Peyer's patch (tissue), 4 donors: ENCODE results near the gene TMEM175. TPM values are rescaled to one million over a fixed set of nuclear protein-coding genes. Genes with fewer than 3 reads are reported as not detected.
A peak's percentile ranks its signal among the peaks of the same experiment; 100 is the strongest.
"Not testable (repeated sequence)": the region's sequence is repeated elsewhere in the genome, so short reads cannot be mapped to it uniquely, and the experiment has no call there.

ENCODE experiments used
- DNase-seq, 3 donors: peaks; one replicate each; pipeline ENCODE4 v3.0.0-alpha.2; 2017 to 2019
- H3K27ac ChIP-seq, 4 donors: fragments of 200-600 bp; sonication (generic); one replicate each; pipeline ENCODE4 v1.5.1; 2016 to 2019
- H3K27me3 ChIP-seq, 2 donors: fragments of 200-600 bp; sonication (generic); one replicate each; pipeline ENCODE4 v1.5.1; 2019
- H3K36me3 ChIP-seq, 3 donors: fragments of 200-600 bp; sonication (generic); one replicate each; pipeline ENCODE4 v1.5.1; 2016 to 2019
- H3K4me1 ChIP-seq, 4 donors: fragments of 200-600 bp; sonication (generic); one replicate each; pipeline ENCODE4 v1.5.1; 2016 to 2019
- H3K4me3 ChIP-seq, 4 donors: fragments of 200-600 bp; sonication (generic); 1 replicate in 3 of 4; 2 replicates in 1 of 4; pipeline ENCODE4 v1.5.1; 2016 to 2019; ENCODE audit warnings: mild to moderate bottlenecking in 1 of 4
- H3K9me3 ChIP-seq, 4 donors: fragments of 200-600 bp; sonication (generic); one replicate each; pipeline ENCODE4 v1.5.1; 2016 to 2019; ENCODE audit warnings: mild to moderate bottlenecking in 1 of 4
- CTCF ChIP-seq, 6 experiments: fragments of 450-650 bp in 4 of 6; fragments of 200-600 bp in 2 of 6; sonication (generic) in 1 of 6; IDR thresholded peaks; one replicate each; pipeline ENCODE4 v1.5.1; 2017 to 2019; ENCODE audit warnings: antibody characterized with exemption in 6 of 6, mild to moderate bottlenecking in 3 of 6, moderate library complexity in 1 of 6
- POLR2A ChIP-seq, 2 donors: fragments of 450-650 bp; IDR thresholded peaks; one replicate each; pipeline ENCODE4 v1.5.1; 2017; ENCODE audit warnings: antibody characterized with exemption in 2 of 2, mild to moderate bottlenecking in 2 of 2, moderate library complexity in 2 of 2
- total RNA-seq, 4 donors: library from RNA; depleted of rRNA; stranded (reverse); fragments of >200 nt; gene quantifications; one replicate each; pipeline ENCODE4 v1.1.0, GENCODE V29; 2016

The TMEM175 gene
- total RNA-seq, 4 donors from 2014 or later, result 46.1 to 111 (median 56.6) TPM

GRCh38 chr4:974668-975067 lies 42.4 kb downstream of the TMEM175 start:
- DNase-seq, result peak in 1 of 3 donors; percentile 46
- Histone ChIP-seq H3K36me3 (no peaks in the 10 kb centered on the region), H3K4me1 (peaks cover 4 to 27% (median 16%) of the 10 kb centered on the region in 4 donors), H3K4me3 (no peak overlapping the region), H3K9me3 (peaks cover 0 to 9% (median 0%) of the 10 kb centered on the region in 4 donors), H3K27me3 (no peaks in the 10 kb centered on the region), H3K27ac (no peak overlapping the region)
- TF ChIP-seq POLR2A (IDR thresholded peaks at IDR 0.05) (no peak), CTCF (IDR thresholded peaks at IDR 0.05) (no peak)

GRCh38 chr4:976016-976415 lies 43.8 kb downstream of the TMEM175 start:
- DNase-seq, H3K27ac ChIP-seq, H3K36me3 ChIP-seq: not testable (repeated sequence)

GRCh38 chr4:978957-979701 lies 46.9 kb downstream of the TMEM175 start:
- peaks cover 0 to 9% (median 0%) of the 10 kb centered on the region in 4 donors for H3K9me3 ChIP-seq
- no peaks in the 10 kb centered on the region for H3K27me3 ChIP-seq
- H3K4me3 ChIP-seq, result no peak overlapping the region
- no peak for TF ChIP-seq POLR2A (IDR thresholded peaks at IDR 0.05)
- TF ChIP-seq CTCF (IDR thresholded peaks at IDR 0.05), result no peak
- H3K36me3 ChIP-seq, result no peaks in the 10 kb centered on the region
- no peak for DNase-seq
- no peaks in the 10 kb centered on the region for H3K4me1 ChIP-seq
- H3K27ac ChIP-seq, result no peak overlapping the region

More at GRCh38 chr4:976016-976415, 43.8 kb downstream of the TMEM175 start:
- peaks cover 4 to 20% (median 14%) of the 10 kb centered on the region in 4 donors for H3K4me1 ChIP-seq
- not testable (repeated sequence) for H3K4me3 ChIP-seq, H3K9me3 ChIP-seq, H3K27me3 ChIP-seq

- no peak overlapping the region for H3K27ac ChIP-seq
- no peaks in the 10 kb centered on the region for H3K36me3 ChIP-seq
- H3K4me1 ChIP-seq, result peaks cover 0 to 24% (median 9%) of the 10 kb centered on the region in 4 donors
- DNase-seq, result no peak
- H3K27me3 ChIP-seq, result no peaks in the 10 kb centered on the region
- no peak overlapping the region for H3K4me3 ChIP-seq
- TF ChIP-seq POLR2A (IDR thresholded peaks at IDR 0.05) (no peak), CTCF (IDR thresholded peaks at IDR 0.05) (no peak)
- H3K9me3 ChIP-seq, result no peaks in the 10 kb centered on the region
These were observed 50.0 kb downstream of the TMEM175 start for GRCh38 chr4:982291-982690.

GRCh38 chr4:982814-983213 lies 50.6 kb downstream of the TMEM175 start:
- H3K9me3 ChIP-seq, result no peaks in the 10 kb centered on the region
- no peaks in the 10 kb centered on the region for H3K36me3 ChIP-seq
- DNase-seq, result no peak
- H3K4me3 ChIP-seq, result no peak overlapping the region
- no peaks in the 10 kb centered on the region for H3K27me3 ChIP-seq
- peaks cover 0 to 28% (median 14%) of the 10 kb centered on the region in 4 donors for H3K4me1 ChIP-seq
- TF ChIP-seq CTCF (IDR thresholded peaks at IDR 0.05), result no peak
- TF ChIP-seq POLR2A (IDR thresholded peaks at IDR 0.05), result no peak
- no peak overlapping the region for H3K27ac ChIP-seq

GRCh38 chr4:984336-985054 lies 52.2 kb downstream of the TMEM175 start:
- Histone ChIP-seq H3K4me1 (peaks cover 0 to 34% (median 16%) of the 10 kb centered on the region in 4 donors), H3K4me3 (peak overlapping the region; percentile 6 to 29 (median 16)), H3K27ac (peak overlapping the region in 2 of 4 donors; percentile 57 to 62), H3K36me3 (peaks cover 0 to 7% (median 0%) of the 10 kb centered on the region in 3 donors), H3K27me3 (no peaks in the 10 kb centered on the region), H3K9me3 (no peaks in the 10 kb centered on the region)
- no peak for TF ChIP-seq CTCF (IDR thresholded peaks at IDR 0.05)
- no peak for TF ChIP-seq POLR2A (IDR thresholded peaks at IDR 0.05)
- no peak for DNase-seq
